HepG2 (cell line): ENCODE results near the gene S1PR3. TPM values are rescaled to one million over a fixed set of nuclear protein-coding genes. Genes with fewer than 3 reads are reported as not detected.

Experiments
- AFF4 ChIP-seq: sonication (generic); formaldehyde crosslinking; IDR thresholded peaks from 2 replicates; pipeline ENCODE4 v1.4.0; 2020; ENCODE audit warnings: missing genetic modification reagents
- ARID3A ChIP-seq: IDR thresholded peaks from 2 replicates; pipeline ENCODE4 v1.6.1; 2012; ENCODE audit warnings: low read depth, low read length, improper control_type of control experiment
- CHCHD3 ChIP-seq: sonication (generic); formaldehyde crosslinking; IDR thresholded peaks from 2 replicates; pipeline ENCODE4 v1.8.0; 2022; ENCODE audit warnings: mild to moderate bottlenecking, missing genetic modification reagents, moderate library complexity
- ZBTB42 ChIP-seq: sonication (generic); formaldehyde crosslinking; IDR thresholded peaks from 2 replicates; pipeline ENCODE4 v1.5.0; 2020; ENCODE audit warnings: mild to moderate bottlenecking, missing genetic modification reagents
- ZC3H4 ChIP-seq: sonication (generic); formaldehyde crosslinking; IDR thresholded peaks from 2 replicates; pipeline ENCODE4 v1.4.0; 2020; ENCODE audit warnings: missing genetic modification reagents, borderline replicate concordance
- ZNF496 ChIP-seq: sonication (generic); formaldehyde crosslinking; IDR thresholded peaks from 2 replicates; pipeline ENCODE4 v1.8.1; 2023; ENCODE audit warnings: mild to moderate bottlenecking, moderate library complexity, missing genetic modification reagents; ENCODE audit not compliant: insufficient replicate concordance
- ZNF646 ChIP-seq: sonication (generic); formaldehyde crosslinking; IDR thresholded peaks from 2 replicates; pipeline ENCODE4 v1.9.0; 2021; ENCODE audit warnings: mild to moderate bottlenecking, missing genetic modification reagents
- polyA plus RNA-seq, 8 experiments: library from polyadenylated mRNA; depleted of rRNA in 3 of 8; stranded (reverse) in 7 of 8; unstranded in 1 of 8; fragments of >200 nt; fragmentation: Illumina TruSeq in 4 of 8; extraction: Trizol in 4 of 8; gene quantifications; 2 replicates each; pipeline versions ENCODE4 v1.2.1 to v1.2.3, GENCODE V29; 2011 to 2016; ENCODE audit warnings: low read depth in 4 of 8, missing spikeins in 1 of 8, mixed read lengths in 1 of 8; ENCODE audit not compliant: insufficient read depth in 1 of 8
- total RNA-seq, 5 experiments: library from RNA; depleted of rRNA; stranded (reverse); fragments of >200 nt; fragmentation: Illumina TruSeq; extraction: Trizol; gene quantifications; 2 replicates each; pipeline ENCODE4 v1.2.3, GENCODE V29; 2016; ENCODE audit warnings: low read depth in 1 of 5

Gene S1PR3
- total and polyA plus RNA-seq, 2 of the 13 experiments (the other 11 are each of a cell fraction or from before 2014, with no cell fraction given), result 0.02 TPM; not detected in 1

GRCh38 chr9:88952976-88953375, 38.3 kb upstream of the S1PR3 start (continued):
- no peak for TF ChIP-seq AFF4 (CRISPR knock-in tag)
- no peak for TF ChIP-seq ZBTB42 (CRISPR knock-in tag)
- no peak for TF ChIP-seq ARID3A
- no peak for TF ChIP-seq CHCHD3 (CRISPR knock-in tag)
- no peak for TF ChIP-seq ZNF646 (CRISPR knock-in tag)
- no peak for TF ChIP-seq ZNF496
- no peak for TF ChIP-seq ZC3H4 (CRISPR knock-in tag)
